GM19452 (cell line): ENCODE measurements around the gene SPAM1.
"Not testable (repeated sequence)": the region's sequence is repeated elsewhere in the genome, so short reads cannot be mapped to it uniquely, and the experiment has no call there.

Experiments
- ATAC-seq: cut with Tn5 transposase; IDR thresholded peaks from one replicate; pipeline ENCODE4 v1.9.1; 2021; ENCODE audit not compliant: unreplicated experiment

SPAM1 gene

GRCh38 chr7:123945938-123946337, 20.9 kb downstream of the SPAM1 start:
- no peak for ATAC-seq

- no peak for ATAC-seq
Observed at GRCh38 chr7:123948136-123948535, 23.1 kb downstream of the SPAM1 start.

GRCh38 chr7:123958186-123958703, 33.2 kb downstream of the SPAM1 start:
- no peak for ATAC-seq

- ATAC-seq = no peak
Observed at GRCh38 chr7:123961771-123962170, 36.7 kb downstream of the SPAM1 start.

GRCh38 chr7:123966936-123967335, 41.9 kb downstream of the SPAM1 start:
- ATAC-seq = no peak

- no peak for ATAC-seq
Observed at GRCh38 chr7:123972045-123972444, 47.0 kb downstream of the SPAM1 start.

GRCh38 chr7:123972831-123973230, 47.8 kb downstream of the SPAM1 start:
- ATAC-seq = no peak

GRCh38 chr7:123974326-123974908, 49.4 kb downstream of the SPAM1 start:
- no peak for ATAC-seq

GRCh38 chr7:123975084-123975483, 50.0 kb downstream of the SPAM1 start:
- no peak for ATAC-seq

- ATAC-seq = no peak
Observed at GRCh38 chr7:123977081-123977480, 52.0 kb downstream of the SPAM1 start.

GRCh38 chr7:123979876-123980275, 54.8 kb downstream of the SPAM1 start:
- ATAC-seq = no peak

GRCh38 chr7:123987445-123987844, 62.4 kb downstream of the SPAM1 start:
- ATAC-seq = no peak

- no peak for ATAC-seq
Observed at GRCh38 chr7:123992913-123993518, 68.0 kb downstream of the SPAM1 start.

- no peak for ATAC-seq
Observed at GRCh38 chr7:123993996-123994395, 69.0 kb downstream of the SPAM1 start.

GRCh38 chr7:123994449-123994848, 69.4 kb downstream of the SPAM1 start:
- ATAC-seq = no peak

GRCh38 chr7:123995617-123996326, 70.7 kb downstream of the SPAM1 start:
- ATAC-seq = no peak

GRCh38 chr7:123996327-123996625, 71.2 kb downstream of the SPAM1 start:
- no peak for ATAC-seq

- ATAC-seq = no peak
Observed at GRCh38 chr7:123998921-123999320, 73.9 kb downstream of the SPAM1 start.

GRCh38 chr7:123999703-124000102, 74.7 kb downstream of the SPAM1 start:
- no peak for ATAC-seq

GRCh38 chr7:124008296-124008695, 83.3 kb downstream of the SPAM1 start:
- ATAC-seq = not testable (repeated sequence)

- ATAC-seq = no peak
Observed at GRCh38 chr7:124009321-124009720, 84.3 kb downstream of the SPAM1 start.
